Neural cell (in vitro differentiated cells): ENCODE data around the gene ELP4. TPM values are rescaled to one million over a fixed set of nuclear protein-coding genes. Genes with fewer than 3 reads are reported as not detected.

Experiments used
- H2AFZ ChIP-seq: fragments of 200-600, 300-800 bp; sonication (generic), shearing (Covaris generic); 2 replicates; pipeline ENCODE4 v1.6.0; 2014; ENCODE audit warnings: low read depth, mild to moderate bottlenecking, antibody characterized with exemption, low read length, moderate library complexity
- H3F3A ChIP-seq: fragments of 200-600 bp; shearing (Covaris generic); 2 replicates; pipeline ENCODE4 v1.6.1; 2016; ENCODE audit warnings: mild to moderate bottlenecking, moderate library complexity, mixed read lengths, antibody characterized with exemption, low read length; ENCODE audit not compliant: insufficient read depth, poor library complexity, severe bottlenecking
- H3K27ac ChIP-seq: fragments of 200-600, 300-800 bp; sonication (generic), shearing (Covaris generic); 2 replicates; pipeline ENCODE4 v1.5.1; 2014; ENCODE audit warnings: mild to moderate bottlenecking, low read length, moderate library complexity
- H3K27me3 ChIP-seq: fragments of 300-800, 200-600 bp; sonication (generic), shearing (Covaris generic); 2 replicates; pipeline ENCODE4 v1.6.0; 2014; ENCODE audit warnings: mild to moderate bottlenecking, low read depth, low read length, moderate library complexity; ENCODE audit not compliant: insufficient read depth
- H3K36me3 ChIP-seq: fragments of 300-800, 200-600 bp; sonication (generic), shearing (Covaris generic); 2 replicates; pipeline ENCODE4 v1.5.1; 2014; ENCODE audit warnings: mild to moderate bottlenecking, antibody characterized with exemption, low read length, moderate library complexity; ENCODE audit not compliant: insufficient read depth
- H3K4me2 ChIP-seq: fragments of 300-800, 200-600 bp; sonication (generic), shearing (Covaris generic); 2 replicates; pipeline ENCODE4 v1.6.0; 2014; ENCODE audit warnings: mild to moderate bottlenecking, low read length
- H3K4me3 ChIP-seq: fragments of 300-800, 200-600 bp; sonication (generic), shearing (Covaris generic); 2 replicates; pipeline ENCODE4 v1.5.1; 2014; ENCODE audit warnings: mild to moderate bottlenecking, low read length, moderate library complexity
- H3K79me2 ChIP-seq: fragments of 200-600 bp; shearing (Covaris generic); replicated peaks from 2 replicates; pipeline ENCODE4 v1.6.0; 2014; ENCODE audit warnings: mild to moderate bottlenecking, low read length, moderate library complexity; ENCODE audit not compliant: insufficient read depth
- H3K9ac ChIP-seq: fragments of 300-800, 200-600 bp; sonication (generic), shearing (Covaris generic); 2 replicates; pipeline ENCODE4 v1.6.1; 2016; ENCODE audit warnings: mild to moderate bottlenecking, low read length, mixed read lengths
- H3K9me2 ChIP-seq: fragments of 200-600 bp; shearing (Covaris generic); 2 replicates; pipeline ENCODE4 v1.6.1; 2016; ENCODE audit warnings: mild to moderate bottlenecking, low read length, mixed read lengths; ENCODE audit not compliant: insufficient read depth
- H3K9me3 ChIP-seq: fragments of 200-600, 300-800 bp; sonication (generic), shearing (Covaris generic); 2 replicates; pipeline ENCODE4 v1.6.1; 2016; ENCODE audit warnings: mild to moderate bottlenecking, mixed run types, low read length, moderate library complexity, mixed read lengths
- H4K20me1 ChIP-seq: fragments of 200-600 bp; shearing (Covaris generic); 2 replicates; pipeline ENCODE4 v1.6.1; 2016; ENCODE audit warnings: mild to moderate bottlenecking, mixed run types; ENCODE audit not compliant: insufficient read depth
- CTCF ChIP-seq: fragments of 450-650 bp; IDR thresholded peaks from 2 replicates; pipeline ENCODE4 v1.5.1; 2014; ENCODE audit warnings: antibody characterized with exemption, mild to moderate bottlenecking, moderate library complexity; ENCODE audit not compliant: poor library complexity, severe bottlenecking
- EP300 ChIP-seq: fragments of 450-650 bp; conservative IDR thresholded peaks from 2 replicates; pipeline ENCODE4 v1.6.1; 2014; ENCODE audit warnings: antibody characterized with exemption, mild to moderate bottlenecking, moderate library complexity; ENCODE audit not compliant: poor library complexity, severe bottlenecking
- EZH2 ChIP-seq: fragments of 200-600, 300-800 bp; shearing (Covaris generic), sonication (generic); IDR thresholded peaks from 2 replicates; pipeline ENCODE4 v1.6.1; 2014; ENCODE audit warnings: antibody characterized with exemption, low read length, borderline replicate concordance, mild to moderate bottlenecking; ENCODE audit not compliant: insufficient read depth, poor library complexity, severe bottlenecking
- MXI1 ChIP-seq: fragments of 450-650 bp; conservative IDR thresholded peaks from 2 replicates; pipeline ENCODE4 v1.6.1; 2014; ENCODE audit warnings: antibody characterized with exemption, mild to moderate bottlenecking; ENCODE audit not compliant: poor library complexity, severe bottlenecking
- POLR2AphosphoS5 ChIP-seq: IDR thresholded peaks from 2 replicates; pipeline ENCODE4 v1.6.1; 2012
- RAD21 ChIP-seq: fragments of 450-650 bp; conservative IDR thresholded peaks from 2 replicates; pipeline ENCODE4 v1.6.1; 2014; ENCODE audit warnings: antibody characterized with exemption, mild to moderate bottlenecking, moderate library complexity
- REST ChIP-seq: IDR thresholded peaks from 2 replicates; pipeline ENCODE4 v1.6.1; 2012; ENCODE audit warnings: borderline replicate concordance
- SMC3 ChIP-seq: fragments of 450-650 bp; conservative IDR thresholded peaks from 2 replicates; pipeline ENCODE4 v1.6.1; 2014; ENCODE audit warnings: antibody characterized with exemption, mild to moderate bottlenecking, moderate library complexity; ENCODE audit not compliant: poor library complexity
- TAF1 ChIP-seq: IDR thresholded peaks from 2 replicates; pipeline ENCODE4 v1.6.1; 2012; ENCODE audit warnings: low read depth
- polyA plus RNA-seq: library from polyadenylated mRNA; depleted of rRNA; stranded (reverse); fragments of >200 nt; gene quantifications from 2 replicates; pipeline ENCODE4 v1.2.3, GENCODE V29; 2014

ELP4 gene
- polyA plus RNA-seq, 1 donor from 2014 or later, result 30.4 TPM

GRCh38 chr11:31711137-31711536, 201.6 kb downstream of the ELP4 start:
- Histone ChIP-seq H3K9me2 (no peaks in the 10 kb centered on the region), H3K4me2 (no peak overlapping the region), H4K20me1 (no peaks in the 10 kb centered on the region), H3K27me3 (no peaks in the 10 kb centered on the region), H3K9ac (no peak overlapping the region), H3K27ac (peak overlapping the region; percentile 4), H2AFZ (no peak overlapping the region), H3K9me3 (no peaks in the 10 kb centered on the region), H3K36me3 (no peaks in the 10 kb centered on the region), H3K4me3 (no peak overlapping the region), H3K79me2 (no peaks in the 10 kb centered on the region), H3F3A (no peaks in the 10 kb centered on the region)
- TF ChIP-seq TAF1, result no peak
- TF ChIP-seq EP300, result peak; percentile 70
- no peak for TF ChIP-seq SMC3
- peak; percentile 36 for TF ChIP-seq POLR2AphosphoS5
- TF ChIP-seq RAD21, result no peak
- TF ChIP-seq EZH2, result no peak
- no peak for TF ChIP-seq CTCF
- no peak for TF ChIP-seq MXI1
- no peak for TF ChIP-seq REST

GRCh38 chr11:31712851-31713250, 203.3 kb downstream of the ELP4 start:
- Histone ChIP-seq H3K4me2 (no peak overlapping the region), H3K27ac (peak overlapping the region; percentile 2), H3K9ac (no peak overlapping the region), H3K4me3 (no peak overlapping the region), H3K9me2 (no peaks in the 10 kb centered on the region), H3K79me2 (no peaks in the 10 kb centered on the region), H3K27me3 (no peaks in the 10 kb centered on the region), H3K9me3 (no peaks in the 10 kb centered on the region), H4K20me1 (no peaks in the 10 kb centered on the region), H3K36me3 (no peaks in the 10 kb centered on the region), H3F3A (no peaks in the 10 kb centered on the region), H2AFZ (no peak overlapping the region)
- TF ChIP-seq REST (no peak), TAF1 (no peak), EZH2 (no peak), POLR2AphosphoS5 (no peak), CTCF (no peak), RAD21 (no peak), SMC3 (no peak)
